K562 (cell line): ENCODE measurements around the gene DYNLT4. TPM values are rescaled to one million over a fixed set of nuclear protein-coding genes. Genes with fewer than 3 reads are reported as not detected.

Source experiments
- DNMT1 ChIP-seq: fragments of 450-650 bp; IDR thresholded peaks from 2 replicates; pipeline ENCODE4 v1.6.1; 2016; ENCODE audit warnings: antibody characterized with exemption, mild to moderate bottlenecking
- E2F1 ChIP-seq: sonication (generic); formaldehyde crosslinking; IDR thresholded peaks from 2 replicates; pipeline ENCODE4 v1.8.1; 2023; ENCODE audit warnings: mild to moderate bottlenecking, missing genetic modification reagents, moderate library complexity
- E4F1 ChIP-seq: fragments of 250-450 bp; sonication (Bioruptor Pico); IDR thresholded peaks from 2 replicates; pipeline ENCODE4 v1.5.0; 2021; ENCODE audit warnings: mild to moderate bottlenecking, borderline replicate concordance
- FOSL1 ChIP-seq: fragments of 200-800 bp; sonication (Bioruptor generic); conservative IDR thresholded peaks from 2 replicates; pipeline ENCODE4 v1.6.1; 2016; ENCODE audit warnings: missing genetic modification characterization, missing compliant biosample characterization
- FOXK2 ChIP-seq, 2 experiments: fragments of 450-650 bp; IDR thresholded peaks in 1 of 2; conservative IDR thresholded peaks in 1 of 2; 2 replicates each; pipeline ENCODE4 v1.6.1; 2016; ENCODE audit warnings: low read depth in 2 of 2, mild to moderate bottlenecking in 1 of 2
- HMGN3 ChIP-seq: IDR thresholded peaks from 2 replicates; pipeline ENCODE4 v1.6.1; 2011; ENCODE audit warnings: borderline replicate concordance, low read depth, mild to moderate bottlenecking, mixed read lengths, low read length; ENCODE audit not compliant: insufficient read length; ENCODE audit errors: extremely low read depth
- IRF1 ChIP-seq: sonication (generic); formaldehyde crosslinking; IDR thresholded peaks from 2 replicates; pipeline ENCODE4 v1.8.0; 2022; ENCODE audit warnings: missing genetic modification reagents, mild to moderate bottlenecking, borderline replicate concordance
- KAT2B ChIP-seq: IDR thresholded peaks from one replicate; pipeline ENCODE4 v1.6.1; 2012; ENCODE audit warnings: low read depth, mild to moderate bottlenecking, control low read depth, inconsistent platforms, low read length, moderate library complexity
- NCOA2 ChIP-seq, 2 experiments: fragments of 450-650 bp; IDR thresholded peaks; 2 replicates each; pipeline ENCODE4 v1.6.1; 2018; ENCODE audit warnings: mild to moderate bottlenecking in 2 of 2, moderate library complexity in 1 of 2; ENCODE audit not compliant: partially characterized antibody in 2 of 2
- NFIX ChIP-seq: fragments of 250-450 bp; sonication (Bioruptor Pico); IDR thresholded peaks from 2 replicates; pipeline ENCODE4 v1.4.0; 2020; ENCODE audit warnings: low read depth, mild to moderate bottlenecking, moderate library complexity
- PKNOX1 ChIP-seq: fragments of 450-650 bp; IDR thresholded peaks from 2 replicates; pipeline ENCODE4 v1.6.1; 2016
- ZMIZ1 ChIP-seq, 2 experiments: fragments of 150-350 bp in 1 of 2; IDR thresholded peaks; 2 replicates each; pipeline ENCODE4 v1.6.1; 2012 to 2016; ENCODE audit warnings: low read depth in 2 of 2, low read length in 2 of 2, mild to moderate bottlenecking in 1 of 2, moderate library complexity in 1 of 2
- ZNF512 ChIP-seq: IDR thresholded peaks from 2 replicates; pipeline ENCODE4 v1.6.1; 2016; ENCODE audit warnings: missing genetic modification characterization, missing compliant biosample characterization
- ZNF785 ChIP-seq: fragments of 250-450 bp; sonication (Bioruptor Pico); IDR thresholded peaks from 2 replicates; pipeline ENCODE4 v1.4.0; 2020; ENCODE audit warnings: mild to moderate bottlenecking
- polyA plus RNA-seq, 8 experiments: library from polyadenylated mRNA; depleted of rRNA in 4 of 8; stranded (reverse) in 5 of 8; unstranded in 3 of 8; fragments of >200 nt; fragmentation: Nextera tagmentation in 2 of 8; fragmentation: Illumina TruSeq in 1 of 8; extraction: Ambion mirVana in 2 of 8; extraction: Trizol in 1 of 8; gene quantifications; 2 replicates each; pipeline versions ENCODE4 v1.2.1 to v1.2.3, GENCODE V29; 2011 to 2014; ENCODE audit warnings: inconsistent platforms in 1 of 8, missing spikeins in 1 of 8
- total RNA-seq, 7 experiments: library from RNA; depleted of rRNA in 6 of 7; stranded (reverse); fragments of >200 nt in 6 of 7; fragmentation: Illumina TruSeq in 2 of 7; extraction: Trizol in 2 of 7; gene quantifications; 2 replicates each; pipeline versions ENCODE4 v1.2.1 to v1.2.3, GENCODE V29; 2011 to 2021; ENCODE audit warnings: low replicate concordance in 1 of 7

Gene DYNLT4
- total and polyA plus RNA-seq, 9 of the 15 experiments (the other 6 are each of a cell fraction or from before 2014, with no cell fraction given) = 0.29 to 0.73 TPM; not detected in 7

GRCh38 chr1:44819608-44820327 lies 12.6 kb upstream of the DYNLT4 start (continued):
- no peak for TF ChIP-seq ZNF512 (tag)
- peak; percentile 82; the same call in 1 of the 2 replicates for TF ChIP-seq DNMT1
- TF ChIP-seq IRF1 = no peak
- TF ChIP-seq NFIX (CRISPR knock-in tag) = no peak; the same call in 1 of the 2 replicates
- TF ChIP-seq E4F1 (CRISPR knock-in tag) = peak; percentile 78; the same call in 1 of the 2 replicates
- peak; percentile 83 for TF ChIP-seq FOSL1 (tag)
- TF ChIP-seq E2F1 (CRISPR knock-in tag) = peak; percentile 93
- TF ChIP-seq HMGN3 = no peak
- peak; percentile 14 to 72; a peak in 3 of 4 replicates for TF ChIP-seq FOXK2 (conservative IDR thresholded peaks at IDR 0.05 in 1 of 2, IDR thresholded peaks at IDR 0.05 in 1 of 2; ENCODE audit: low read depth in 2 of 2)
- TF ChIP-seq ZMIZ1 (IDR thresholded peaks at IDR 0.05; ENCODE audit: low read depth in 2 of 2, low read length in 2 of 2) = peak in 1 of 2 experiments; percentile 99; a peak in 2 of 4 replicates
- TF ChIP-seq ZNF785 = no peak
- TF ChIP-seq PKNOX1 = peak; percentile 84
- TF ChIP-seq NCOA2 (IDR thresholded peaks at IDR 0.05; ENCODE audit: partially characterized antibody in 2 of 2) = no peak
- TF ChIP-seq KAT2B = no peak
